Measurements from ENCODE around the gene KRTAP29-1.
"Not testable (repeated sequence)": the region's sequence is repeated elsewhere in the genome, so short reads cannot be mapped to it uniquely, and the experiment has no call there.

The KRTAP29-1 gene, protein sequence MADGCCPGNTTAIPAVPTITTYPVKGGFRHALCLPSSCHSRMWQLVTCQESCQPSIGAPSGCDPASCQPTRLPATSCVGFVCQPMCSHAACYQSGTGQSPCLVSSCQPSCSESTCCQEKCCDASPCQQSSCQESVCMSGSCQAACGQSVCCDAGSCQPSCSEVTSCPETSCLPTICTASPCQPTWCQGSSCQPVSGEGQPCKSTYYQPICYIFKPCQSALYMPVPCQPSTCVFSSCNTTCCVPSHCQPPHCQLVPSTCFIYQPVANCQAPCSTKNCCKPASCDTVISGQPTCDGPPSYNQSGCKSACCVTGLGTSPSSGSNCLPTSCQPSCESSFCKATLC

DNA sequence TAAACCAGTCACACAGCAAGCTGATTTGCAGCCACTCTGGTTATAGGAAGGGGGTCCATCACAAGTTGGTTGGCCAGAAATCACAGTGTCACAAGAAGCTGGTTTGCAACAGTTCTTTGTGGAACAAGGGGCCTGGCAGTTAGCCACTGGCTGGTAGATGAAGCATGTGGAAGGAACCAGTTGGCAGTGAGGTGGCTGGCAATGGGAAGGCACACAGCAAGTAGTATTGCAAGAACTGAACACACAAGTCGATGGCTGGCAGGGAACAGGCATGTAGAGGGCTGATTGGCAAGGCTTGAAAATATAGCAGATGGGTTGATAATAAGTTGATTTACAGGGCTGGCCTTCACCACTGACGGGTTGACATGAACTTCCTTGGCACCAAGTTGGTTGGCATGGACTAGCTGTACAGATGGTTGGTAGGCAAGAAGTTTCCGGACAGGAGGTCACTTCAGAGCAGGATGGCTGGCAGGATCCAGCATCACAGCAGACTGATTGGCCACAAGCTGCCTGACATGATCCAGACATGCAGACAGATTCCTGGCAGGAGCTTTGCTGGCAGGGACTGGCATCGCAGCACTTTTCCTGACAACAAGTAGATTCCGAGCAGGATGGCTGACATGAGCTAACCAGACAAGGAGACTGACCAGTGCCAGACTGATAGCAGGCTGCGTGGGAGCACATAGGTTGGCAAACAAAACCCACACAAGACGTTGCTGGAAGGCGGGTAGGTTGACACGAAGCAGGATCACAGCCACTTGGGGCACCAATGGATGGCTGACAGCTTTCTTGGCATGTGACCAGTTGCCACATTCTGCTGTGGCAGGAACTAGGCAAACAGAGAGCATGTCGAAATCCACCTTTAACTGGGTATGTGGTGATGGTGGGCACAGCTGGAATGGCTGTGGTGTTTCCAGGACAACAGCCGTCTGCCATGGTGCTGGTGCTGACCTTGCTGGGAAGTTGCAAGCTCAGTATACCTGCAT, at the start of gene KRTAP29-1:
TSS of gene KRTAP29-1 (minus strand) at position 936 of the 986 bp plus-strand sequence. CDS start at position 936, 0 bp downstream.
- DNase-seq = no peak

DNA sequence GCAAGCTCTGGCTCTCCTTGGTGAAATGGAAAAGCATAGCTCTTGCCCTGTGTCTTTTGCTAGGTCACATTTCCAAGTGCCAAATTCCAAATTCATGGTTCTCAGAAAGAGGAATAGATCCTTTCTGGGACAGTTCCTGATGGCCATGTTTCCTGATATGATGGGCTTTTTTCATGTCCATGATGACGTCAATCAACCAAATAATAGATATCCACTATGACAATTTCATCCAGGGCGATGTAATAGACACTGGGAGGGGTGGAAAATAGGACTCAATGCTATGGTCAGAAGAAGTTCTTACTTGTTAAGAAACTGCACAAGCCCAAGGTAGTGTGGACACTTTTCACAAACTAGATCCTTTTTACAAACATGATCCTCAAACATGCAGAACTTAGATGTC, 48.5 kb upstream of the KRTAP29-1 start:
- DNase-seq = no peak

DNA sequence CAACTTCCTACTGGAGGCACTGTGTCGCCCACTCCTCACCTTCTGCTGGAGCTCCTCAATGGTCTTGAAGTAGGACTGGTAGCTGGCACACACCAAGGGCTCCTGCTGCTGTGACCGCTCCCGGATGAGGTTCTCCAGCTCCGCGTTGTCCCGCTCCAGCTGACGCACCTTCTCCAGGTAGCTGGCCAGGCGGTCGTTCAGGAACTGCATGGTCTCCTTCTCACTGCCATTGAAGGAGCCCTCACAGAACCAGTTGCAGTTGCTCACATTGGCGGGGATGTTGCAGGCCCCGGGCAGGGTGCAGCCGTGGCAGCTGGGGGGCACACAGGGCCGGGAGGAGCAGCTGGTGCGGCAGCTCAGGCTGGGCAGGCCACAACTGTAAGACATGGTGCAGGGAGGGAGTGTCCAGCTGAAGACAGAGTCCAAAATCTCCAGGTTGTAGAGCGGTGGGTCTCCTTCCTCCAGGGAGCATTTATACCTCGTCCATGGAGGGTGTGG, 47.8 kb upstream of the KRTAP29-1 start, which contains the start of gene KRT33A:
TSS of gene KRT33A (minus strand) at position 448 of the 498 bp plus-strand sequence. CDS start at position 387, 61 bp downstream.
- DNase-seq = not testable (repeated sequence)

DNA sequence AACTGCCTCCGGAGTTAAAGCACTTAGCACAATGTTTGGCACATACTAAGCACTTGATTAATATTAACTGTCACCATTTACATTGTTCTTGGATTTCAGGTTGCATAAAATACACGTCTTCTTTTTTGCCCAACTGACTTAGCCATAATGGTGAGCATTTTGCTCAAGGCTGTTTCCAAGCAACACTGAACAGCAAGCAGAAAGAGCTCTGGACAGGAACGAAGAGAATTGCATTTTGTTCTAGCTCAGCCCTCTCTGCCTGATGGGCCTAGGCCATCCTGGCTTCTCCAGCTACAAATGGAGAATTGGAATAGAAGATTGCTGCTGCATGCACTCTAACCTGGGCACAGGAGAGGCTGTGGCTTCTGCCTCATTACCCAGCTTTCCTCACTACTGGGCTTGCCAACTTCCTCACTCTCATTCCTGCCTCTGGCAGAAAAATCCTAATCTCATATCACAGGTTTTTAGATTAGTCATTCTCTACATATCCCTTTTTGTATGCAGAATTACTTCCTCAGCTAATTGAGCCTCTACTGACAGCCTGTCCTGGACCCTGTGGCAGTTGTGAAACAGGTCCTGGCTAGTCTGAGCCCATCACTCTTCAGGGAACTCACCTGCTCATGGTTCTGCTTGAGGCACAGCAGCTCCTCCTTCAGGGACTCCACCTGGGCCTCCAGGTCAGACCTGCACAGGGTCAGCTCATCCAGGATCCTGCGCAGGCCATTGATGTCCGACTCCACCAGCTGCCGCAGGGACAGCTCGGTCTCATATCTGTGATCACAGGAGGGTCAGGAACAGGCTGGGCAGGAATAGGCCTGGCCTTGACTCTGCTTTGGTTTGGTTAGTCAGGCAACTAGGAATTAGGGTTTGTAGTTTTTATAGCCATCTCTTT, 45.5 kb upstream of the KRTAP29-1 start:
- no peak for DNase-seq

DNA sequence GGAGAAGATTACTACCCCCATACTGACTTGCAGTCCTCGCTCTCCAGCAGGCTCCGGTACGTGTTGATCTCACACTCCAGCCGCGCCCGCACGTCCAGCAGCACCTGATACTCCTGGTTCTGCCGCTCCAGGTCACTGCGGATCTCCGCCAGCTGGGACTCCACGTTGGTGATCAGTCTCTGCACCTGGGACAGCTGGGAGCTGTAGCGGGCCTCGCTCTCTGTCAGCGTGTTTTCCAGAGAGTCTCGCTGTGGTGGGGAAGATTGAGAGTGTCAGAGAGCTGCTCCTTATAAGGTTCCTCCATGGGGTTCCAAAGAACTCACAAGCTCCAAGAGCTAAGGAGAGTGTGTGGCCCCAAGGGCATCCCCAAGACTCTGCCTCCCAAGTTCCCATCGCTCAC, 43.8 kb upstream of the KRTAP29-1 start:
- DNase-seq = not testable (repeated sequence)

DNA sequence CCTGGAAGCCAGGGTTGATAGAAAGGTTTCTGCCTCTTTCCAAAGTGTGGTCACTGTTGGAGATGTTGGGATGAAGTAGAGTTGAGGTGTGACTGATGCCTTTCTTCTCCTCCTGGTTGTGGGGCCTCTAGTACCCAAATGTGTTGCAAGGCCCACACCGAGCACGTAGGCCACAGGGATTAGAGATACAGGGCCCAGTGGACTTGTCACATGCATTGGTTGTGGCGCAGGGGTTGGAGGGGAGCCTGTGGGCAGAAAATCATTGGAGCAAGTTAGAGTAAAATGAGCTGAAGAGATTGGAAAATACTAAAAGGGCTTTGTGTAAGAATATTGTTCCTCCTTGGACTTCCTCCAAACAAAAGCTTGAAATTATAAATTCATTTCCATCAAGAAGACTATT, 43.3 kb upstream of the KRTAP29-1 start:
- no peak for DNase-seq

DNA sequence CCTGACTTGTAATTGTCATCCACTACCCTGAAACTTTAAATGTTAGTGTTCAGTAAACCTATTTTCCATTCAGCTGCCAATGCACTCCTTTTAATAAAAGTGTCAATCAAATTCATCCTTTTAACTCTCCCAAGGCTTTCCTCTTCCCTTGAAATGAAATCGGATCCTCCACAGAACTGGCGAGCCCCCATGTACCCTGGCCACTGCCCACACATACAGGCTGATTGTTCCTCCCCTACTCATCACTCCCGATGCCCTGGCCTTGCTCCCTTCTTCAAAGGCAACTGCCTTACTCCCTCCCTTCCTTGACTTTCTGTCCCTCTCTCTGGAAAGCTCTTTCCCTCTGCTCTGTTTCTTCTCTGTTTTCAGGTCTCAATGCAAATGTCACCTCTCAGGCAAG, 40.4 kb upstream of the KRTAP29-1 start:
- no peak for DNase-seq

DNA sequence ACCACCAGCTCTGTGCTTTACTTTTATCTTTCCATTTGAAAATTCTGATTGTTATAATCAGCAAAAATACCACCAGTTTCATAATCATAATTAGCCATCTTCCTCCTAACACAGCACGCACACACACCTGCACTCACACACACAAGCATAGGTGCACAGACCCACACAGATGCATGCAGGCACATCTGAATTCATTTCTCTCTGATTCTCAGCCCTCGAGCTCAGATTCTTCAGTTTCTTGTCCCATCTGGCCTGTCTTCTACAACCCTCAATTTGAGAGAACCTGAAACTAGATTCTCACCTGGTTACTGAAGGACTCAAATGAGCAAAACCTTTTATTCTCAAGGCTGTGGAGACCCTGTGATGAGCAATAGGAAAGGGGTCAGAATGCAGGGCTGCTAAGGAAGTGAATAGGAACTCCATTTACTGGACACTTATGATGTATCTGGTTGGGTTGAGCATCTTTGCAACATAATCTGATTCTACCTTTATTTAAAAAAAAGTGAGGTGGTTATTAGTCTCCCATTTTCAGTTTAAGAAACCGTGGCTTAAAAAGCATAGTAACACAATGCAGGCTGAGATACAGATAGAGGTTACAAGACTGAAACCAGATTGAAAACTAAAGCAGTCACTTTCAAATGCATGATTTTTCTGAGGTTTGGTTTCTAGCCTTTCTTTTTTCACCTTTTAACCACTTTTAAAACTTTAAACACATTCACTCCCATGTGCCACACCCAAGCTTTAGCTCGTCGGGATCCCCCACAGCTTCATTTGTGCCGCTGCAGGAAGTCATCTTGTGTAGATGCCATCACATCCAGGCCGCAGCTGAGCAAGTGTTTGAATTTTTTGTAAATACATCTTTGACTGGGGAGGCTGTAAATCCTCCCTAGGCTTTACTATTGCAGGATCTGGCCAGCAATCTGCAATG, 38.5 kb upstream of the KRTAP29-1 start:
- DNase-seq = no peak

DNA sequence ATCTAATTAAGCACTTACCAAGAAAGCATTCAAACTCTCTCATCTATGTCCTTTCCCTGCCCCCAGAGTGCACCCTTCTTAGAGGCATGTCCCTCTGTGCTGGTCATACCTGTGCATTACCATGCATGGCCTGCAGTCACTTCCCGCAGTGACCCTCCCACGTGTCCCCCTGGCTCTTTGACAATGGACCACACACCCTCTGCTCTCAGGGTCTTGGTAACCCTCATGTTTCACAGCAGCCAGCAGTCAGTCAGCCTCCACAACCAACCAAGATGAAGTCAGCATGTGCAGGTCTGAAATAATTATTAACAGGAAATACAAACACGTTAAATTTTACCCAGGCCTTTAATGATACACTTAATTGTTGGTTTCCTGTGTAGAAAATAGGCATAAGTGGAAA, 37.8 kb upstream of the KRTAP29-1 start:
- DNase-seq = no peak

DNA sequence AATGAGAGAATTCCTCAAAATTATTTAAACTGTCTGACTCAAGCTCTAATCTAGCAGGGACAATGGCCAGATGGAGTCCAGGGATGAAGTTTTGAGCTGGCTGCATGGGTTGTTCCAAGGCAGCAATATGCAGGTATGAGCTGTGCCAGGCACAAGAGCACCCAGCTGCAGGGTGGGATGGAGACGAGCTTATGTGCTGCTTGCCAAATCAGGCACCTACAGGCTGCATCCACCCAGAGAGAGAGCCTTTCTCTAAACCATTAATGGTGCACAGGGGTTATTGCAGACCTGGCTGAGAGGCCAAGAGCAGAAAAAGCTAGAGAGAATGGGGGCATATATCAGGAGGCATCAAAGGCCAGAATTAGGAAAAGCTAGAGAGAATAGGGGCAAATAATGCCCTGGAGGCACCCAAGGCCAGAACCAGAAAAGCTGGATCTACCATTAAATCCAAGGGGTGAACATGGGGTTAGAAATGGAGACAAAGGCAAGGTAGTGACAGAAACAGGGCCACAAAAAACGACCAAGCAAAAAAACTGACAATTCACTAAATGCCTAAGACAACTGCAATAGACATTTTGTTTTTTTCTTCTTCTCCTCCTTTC, 37.0 kb upstream of the KRTAP29-1 start:
- DNase-seq = no peak

DNA sequence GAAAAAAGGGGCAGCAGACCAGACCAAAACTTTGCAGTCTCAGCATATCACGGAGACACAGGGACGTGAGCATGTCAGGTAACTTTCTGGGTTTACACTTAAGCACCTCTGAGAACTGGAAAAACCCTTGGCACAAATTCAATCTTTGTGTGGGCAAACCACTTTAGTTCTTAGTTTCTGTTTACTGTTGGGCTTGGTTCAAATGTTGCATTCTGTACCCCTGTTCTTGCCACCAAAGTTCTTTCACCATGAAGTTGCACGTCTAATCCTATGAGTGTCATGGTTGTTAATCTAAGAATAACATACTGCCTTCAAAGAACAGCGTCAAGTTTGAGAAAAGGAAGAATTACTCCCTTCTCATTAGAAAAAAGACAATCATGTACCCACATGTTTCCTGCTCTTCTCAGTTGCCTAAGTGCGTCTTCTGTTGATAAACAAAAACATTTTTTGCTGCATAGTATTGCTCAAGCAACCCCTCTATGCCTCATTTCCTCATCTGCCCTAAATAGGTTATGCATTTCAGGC, 36.4 kb upstream of the KRTAP29-1 start:
- no peak for DNase-seq

DNA sequence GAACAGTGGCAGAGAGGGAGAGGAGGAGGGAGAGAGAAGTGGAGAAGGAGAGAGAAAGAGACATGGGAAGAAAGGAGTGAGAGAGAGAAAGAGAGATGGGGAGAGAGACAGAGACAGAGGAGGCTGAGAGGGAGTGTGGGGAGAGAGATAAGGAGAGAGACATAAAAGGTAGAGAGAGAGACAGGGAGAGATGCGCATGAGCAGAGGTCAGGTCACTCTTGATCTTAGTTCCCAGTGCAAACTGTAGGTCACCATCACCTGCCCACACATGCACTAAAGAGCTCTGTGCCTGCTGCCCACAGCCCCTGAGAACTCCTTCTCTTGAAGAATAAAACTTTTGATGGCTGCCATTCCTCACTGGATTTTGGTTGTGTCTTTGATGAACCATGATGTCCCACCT, 33.1 kb upstream of the KRTAP29-1 start:
- no peak for DNase-seq

DNA sequence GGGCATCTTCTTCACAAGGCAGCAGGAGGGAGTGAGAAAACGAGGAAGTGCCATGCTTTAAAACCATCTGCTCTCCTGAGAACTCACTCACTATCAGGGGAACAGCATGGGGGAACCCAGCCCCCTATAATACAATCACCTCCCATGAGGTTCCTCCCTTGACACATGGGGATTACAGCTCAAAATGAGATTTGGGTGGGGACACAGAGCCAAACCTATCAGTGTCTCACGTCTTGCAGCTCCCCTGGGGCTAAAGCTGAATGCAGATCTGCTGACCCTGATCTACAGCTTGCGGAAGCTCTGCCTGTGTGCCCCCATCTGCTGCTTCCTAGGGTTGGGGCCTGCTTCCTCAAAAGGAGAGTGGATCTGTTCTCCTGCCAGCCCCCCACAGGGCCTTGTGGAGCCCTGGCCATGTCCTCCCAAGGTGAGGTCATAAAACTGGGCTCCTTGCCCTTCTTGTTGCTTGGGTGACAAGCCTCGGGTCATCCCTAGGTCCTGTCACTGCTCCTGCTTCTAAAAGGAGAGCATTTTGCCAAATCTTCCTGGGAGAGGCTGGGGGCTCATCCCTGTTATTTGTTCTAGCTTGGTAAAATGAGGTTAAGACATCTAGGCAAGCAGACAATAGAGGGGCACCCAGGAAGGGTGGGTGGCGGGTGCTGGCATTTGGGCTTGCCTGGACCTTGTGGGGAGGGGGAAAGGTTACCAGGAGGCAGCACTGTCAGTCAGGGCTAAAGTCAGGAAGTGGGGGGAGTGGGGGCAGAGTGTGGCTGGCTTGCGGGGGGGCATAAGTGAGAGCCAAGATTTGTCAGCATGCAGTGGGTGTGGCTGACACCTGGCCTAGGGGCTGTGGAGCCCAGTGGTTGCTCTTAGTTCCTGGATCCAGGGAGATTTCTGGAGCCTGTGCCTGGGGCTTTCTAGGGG, 32.0 kb upstream of the KRTAP29-1 start:
- DNase-seq = no peak

DNA sequence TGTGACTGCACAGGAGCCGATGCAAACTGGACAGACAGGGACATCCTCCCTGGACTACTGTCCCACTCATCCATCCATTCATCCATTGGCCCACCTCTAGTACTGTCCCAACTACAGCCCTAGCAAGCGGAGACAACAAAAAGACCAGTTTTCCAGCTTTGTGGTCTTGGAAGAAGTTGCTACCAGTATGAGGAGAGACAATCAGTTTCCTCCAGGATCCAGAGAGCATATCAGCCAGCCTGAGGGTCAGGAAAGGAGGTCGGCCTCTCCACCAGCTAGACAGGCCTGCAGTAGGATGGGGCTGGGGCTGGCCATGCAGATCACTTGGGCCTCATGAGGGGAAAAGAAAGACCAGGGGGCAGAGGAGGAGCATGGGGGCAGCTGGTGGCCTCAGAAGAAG, 31.2 kb upstream of the KRTAP29-1 start:
- no peak for DNase-seq

DNA sequence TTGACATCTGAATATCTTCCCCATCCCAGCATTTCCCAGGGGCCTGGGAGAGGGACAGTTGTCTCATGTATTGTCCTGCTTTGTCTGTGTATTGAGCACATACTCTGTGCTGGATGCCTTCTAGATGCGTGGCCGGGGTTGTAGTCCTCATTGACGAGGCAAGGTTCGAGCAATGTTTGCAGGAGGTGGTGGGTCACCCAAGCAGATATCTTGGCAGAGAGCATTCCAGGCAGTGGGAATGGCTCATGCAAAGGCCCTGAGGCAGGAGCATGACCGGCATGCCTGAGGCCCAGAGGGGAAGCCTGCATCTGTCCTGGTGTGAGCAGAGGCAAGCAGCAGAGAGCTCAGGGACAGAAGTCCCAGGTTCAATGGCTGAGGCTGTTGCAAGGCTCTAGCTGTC, 30.4 kb upstream of the KRTAP29-1 start:
- no peak for DNase-seq

DNA sequence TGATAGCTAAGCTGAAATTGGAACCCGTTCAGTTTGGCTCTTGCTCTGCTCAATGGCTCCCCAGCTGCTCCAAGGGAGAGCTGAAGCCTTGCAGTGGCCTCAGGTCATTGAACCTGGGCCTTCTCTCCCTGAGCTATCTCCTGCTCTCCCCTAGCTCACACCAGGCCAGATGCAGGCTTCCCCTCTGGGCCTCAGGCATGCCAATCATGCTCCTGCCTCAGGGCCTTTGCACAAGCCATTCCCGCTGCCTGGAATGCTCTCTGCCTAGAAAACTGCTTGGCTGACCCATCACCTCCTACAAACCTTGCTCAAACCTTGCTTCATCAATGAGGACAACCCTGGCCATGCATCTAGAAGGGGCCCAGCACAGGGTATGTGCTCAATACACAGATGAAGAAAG, 29.6 kb upstream of the KRTAP29-1 start:
- no peak for DNase-seq

DNA sequence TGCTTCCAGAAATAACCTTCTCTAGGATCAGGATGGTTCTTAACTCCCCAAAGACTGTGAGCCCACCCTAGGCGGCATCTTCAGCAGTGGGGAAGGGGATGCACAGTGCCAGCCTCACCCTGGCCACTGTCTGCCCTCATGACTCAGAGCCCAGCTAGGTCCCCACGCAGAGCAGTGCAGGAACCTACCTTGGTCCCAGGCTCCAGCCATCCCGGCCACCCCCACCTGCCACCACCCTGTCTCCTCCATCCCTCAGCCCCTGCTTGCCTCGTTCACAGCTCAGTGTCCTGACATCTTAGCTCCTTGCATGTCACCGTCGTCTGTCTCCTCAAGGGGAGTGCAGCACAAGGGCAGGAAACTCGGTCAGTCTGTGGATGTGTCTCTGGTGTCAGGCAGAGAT, 29.0 kb upstream of the KRTAP29-1 start:
- no peak for DNase-seq

DNA sequence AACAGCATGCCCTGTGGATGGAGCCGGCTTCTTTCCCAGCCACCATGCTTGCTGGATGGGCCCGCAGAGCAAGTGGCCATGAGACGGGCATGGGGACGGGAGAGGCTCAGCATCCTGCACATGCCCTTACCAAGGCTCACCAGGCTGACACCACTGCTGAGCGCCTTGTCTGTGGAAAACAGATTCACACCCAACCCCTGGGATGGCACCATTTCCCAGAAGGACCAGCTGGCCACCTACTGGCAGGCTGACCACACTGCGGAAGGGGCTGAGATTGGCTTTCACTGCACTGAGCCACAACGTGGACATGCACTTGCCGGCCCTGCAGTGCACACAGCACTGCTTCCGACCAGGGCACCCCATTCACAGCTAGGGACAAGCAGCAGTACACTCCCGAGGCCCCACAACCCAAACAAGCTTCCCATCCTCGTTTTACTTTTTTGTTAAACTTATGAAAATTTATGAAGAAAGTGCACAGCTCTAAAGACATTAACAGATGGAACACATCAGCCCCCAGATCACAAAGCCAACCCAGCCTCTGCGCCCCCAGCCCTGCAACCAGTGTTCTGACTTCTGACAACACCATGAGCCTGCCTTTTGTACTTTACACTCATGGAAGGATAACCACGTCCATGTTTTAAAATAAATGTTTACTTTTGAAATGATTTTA, 26.8 kb upstream of the KRTAP29-1 start:
- DNase-seq = no peak

DNA sequence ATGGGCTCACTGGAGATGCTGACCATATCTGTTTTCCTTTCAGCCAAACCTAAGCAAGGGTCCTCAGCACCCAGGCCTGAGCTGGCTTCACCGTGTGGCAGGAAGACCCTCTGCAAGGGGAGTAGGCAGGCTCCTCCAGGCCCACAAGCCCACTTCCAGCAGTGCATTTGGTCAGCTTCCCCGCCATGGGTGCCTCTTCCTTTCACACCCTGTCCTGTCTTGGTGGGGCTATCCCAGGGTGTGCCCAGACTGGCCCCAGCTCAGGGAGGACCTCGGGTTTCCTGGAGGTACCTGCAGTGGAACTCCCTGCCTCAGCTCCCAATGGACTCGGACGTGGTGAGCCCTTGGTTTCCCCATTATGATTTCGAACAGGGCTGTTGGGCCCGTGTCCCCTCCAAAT, 25.6 kb upstream of the KRTAP29-1 start:
- no peak for DNase-seq
